Hepatic stellate cell (primary cell): Measurements from ENCODE around the gene MAN1A2.

Experiments
- DNase-seq: peaks from one replicate; pipeline ENCODE4 v3.0.0; 2011; ENCODE audit warnings: low spot score

Gene MAN1A2

DNA sequence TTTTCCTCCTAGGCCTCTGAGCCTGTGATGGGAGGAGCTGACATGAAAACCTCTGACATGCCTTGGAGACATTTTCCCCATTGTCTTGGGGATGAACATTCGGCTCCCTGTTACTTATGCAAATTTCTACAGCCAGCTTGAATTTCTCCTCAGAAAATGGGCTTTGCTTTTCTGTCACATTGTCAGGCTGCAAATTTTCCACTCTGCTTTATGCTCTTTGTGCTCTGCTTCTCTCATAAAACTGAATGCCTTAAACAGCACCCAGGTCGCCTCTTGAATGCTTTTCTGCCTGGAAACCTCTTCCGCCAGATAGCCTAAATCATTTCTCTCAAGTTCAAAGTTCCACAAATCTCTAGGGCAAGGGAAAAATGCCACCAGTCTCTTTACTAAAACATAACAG, 191.9 kb downstream of the MAN1A2 start:
- DNase-seq: no peak

- DNase-seq: no peak
Observed at GRCh38 chr1:117559985-117560384, 192.7 kb downstream of the MAN1A2 start.

DNA sequence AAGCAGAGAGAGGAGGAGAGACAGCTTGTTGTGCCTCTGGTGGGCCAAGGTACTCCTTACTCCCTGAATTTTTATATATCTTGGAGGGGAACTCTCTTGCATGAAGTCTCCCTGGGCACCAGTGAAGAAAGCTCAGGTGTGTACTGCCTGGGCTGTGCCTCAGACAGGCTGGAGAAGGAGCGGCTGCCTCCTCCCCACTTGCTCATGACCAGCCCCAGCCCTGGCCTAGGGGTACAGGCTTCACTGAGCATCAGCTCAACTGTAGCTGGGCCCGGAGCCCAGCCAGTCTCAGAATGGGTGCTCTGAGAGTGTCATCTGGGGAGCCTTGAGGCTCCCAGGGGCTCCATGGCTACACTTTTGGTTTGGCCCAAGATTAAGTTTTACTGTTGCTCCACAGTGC, 193.8 kb downstream of the MAN1A2 start:
- no peak for DNase-seq

DNA sequence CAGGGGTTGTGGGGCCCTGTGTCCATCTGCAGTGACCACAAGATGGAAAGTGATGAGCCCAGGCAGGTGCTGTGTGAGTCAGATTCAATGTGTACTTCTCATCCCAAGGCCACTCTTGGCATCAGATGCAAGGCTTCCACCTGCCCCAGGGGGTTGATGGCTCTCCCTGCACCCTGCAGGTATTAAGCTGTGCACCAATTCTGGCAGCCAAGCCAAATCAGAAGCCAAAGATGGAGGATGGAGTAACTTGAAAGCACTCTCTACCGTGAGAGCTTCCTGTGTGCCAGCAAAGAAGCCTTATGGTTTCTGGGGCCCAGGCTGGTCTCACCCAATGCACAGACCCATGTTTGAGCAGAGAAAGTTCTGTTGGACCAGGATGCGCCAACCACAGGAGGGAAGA, 194.3 kb downstream of the MAN1A2 start:
- DNase-seq: no peak

- DNase-seq: no peak
Observed at GRCh38 chr1:117562581-117563491, 195.6 kb downstream of the MAN1A2 start.

GRCh38 chr1:117563492-117563875, 196.2 kb downstream of the MAN1A2 start:
- no peak for DNase-seq

DNA sequence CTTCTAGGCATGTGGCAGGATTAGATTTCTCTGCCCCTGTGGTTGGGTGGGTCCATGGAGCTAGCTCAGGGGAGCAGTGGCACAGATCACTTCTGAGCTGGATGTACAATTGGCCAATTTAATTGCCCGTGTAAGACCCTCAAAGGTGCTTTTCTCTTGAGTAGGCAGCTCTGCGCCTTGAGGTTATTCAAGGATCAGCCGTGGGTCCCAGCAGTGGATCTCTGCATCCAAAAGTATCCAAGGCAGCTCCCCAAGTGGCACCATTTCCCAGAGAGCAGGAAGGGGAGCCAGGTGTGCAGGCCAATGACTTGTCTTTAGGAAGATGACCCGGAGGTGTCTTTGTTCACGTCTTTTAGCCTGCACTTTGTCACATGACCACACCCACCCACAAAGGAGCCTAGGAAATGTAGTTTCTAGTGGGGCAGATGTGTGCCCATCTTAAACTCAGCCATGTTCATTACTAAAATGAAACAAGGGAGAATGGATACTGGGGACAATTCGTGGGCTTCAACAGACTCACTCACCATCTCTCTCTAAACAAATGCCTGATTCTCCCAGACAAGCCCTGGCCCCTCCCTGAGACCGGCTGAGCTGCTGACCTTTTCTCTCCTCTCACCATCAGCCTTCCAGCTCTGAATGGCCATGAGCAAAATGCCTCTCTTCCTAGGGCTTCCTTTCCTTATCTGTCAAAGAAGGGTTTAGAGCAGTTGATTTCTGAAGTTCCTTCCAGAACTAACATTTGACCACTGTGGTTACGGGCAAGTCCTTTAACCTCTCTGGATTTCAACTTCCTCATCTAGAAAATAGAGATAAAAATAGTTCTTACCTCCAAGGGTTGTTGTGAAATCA, 197.2 kb downstream of the MAN1A2 start:
- no peak for DNase-seq

DNA sequence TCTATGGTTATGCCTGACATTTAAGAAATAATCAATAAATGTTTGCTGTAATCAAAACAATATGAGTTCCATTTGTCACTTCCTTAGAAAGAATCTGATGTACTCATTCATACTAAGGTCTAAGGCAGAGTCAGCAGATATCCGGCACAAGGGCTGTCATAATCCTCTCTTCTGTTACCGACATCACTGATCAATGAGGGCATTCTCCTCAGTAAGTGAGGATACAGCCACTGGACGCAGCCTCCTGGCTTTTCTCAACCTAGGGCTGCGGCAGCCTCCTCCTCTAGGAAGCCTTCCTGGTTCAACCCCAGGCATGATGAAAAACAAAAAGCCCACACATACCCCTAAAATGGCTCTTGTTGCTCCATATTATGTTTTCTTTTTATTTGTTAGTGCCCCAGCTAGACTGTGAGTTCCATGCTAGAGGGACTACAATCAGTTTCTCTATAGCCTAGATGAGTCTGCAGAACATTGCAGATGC, 197.9 kb downstream of the MAN1A2 start:
- DNase-seq: no peak

- no peak for DNase-seq
Observed at GRCh38 chr1:117565745-117566455, 198.7 kb downstream of the MAN1A2 start.

DNA sequence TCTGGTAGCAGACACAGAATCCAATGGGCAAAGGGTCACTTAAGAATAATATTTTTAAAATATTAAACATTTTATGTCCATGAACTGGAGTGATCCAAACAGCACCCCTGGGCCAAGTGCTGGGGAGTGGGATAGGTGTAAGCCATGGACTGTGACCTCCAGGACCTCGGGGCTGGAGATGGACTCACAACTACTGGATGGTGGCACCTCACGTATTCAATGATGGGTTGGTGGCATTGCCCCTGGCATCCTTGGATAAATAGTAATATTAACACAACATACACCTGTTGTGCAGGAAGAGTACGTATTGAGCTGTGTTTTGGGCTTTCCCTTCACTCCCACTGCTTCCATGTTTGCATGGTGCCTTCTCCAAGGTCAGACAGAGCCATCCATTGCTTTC, 199.3 kb downstream of the MAN1A2 start:
- DNase-seq: no peak

GRCh38 chr1:117567435-117567834, 200.2 kb downstream of the MAN1A2 start:
- no peak for DNase-seq

- peak; percentile 1 for DNase-seq
Observed at GRCh38 chr1:117567976-117568375, 200.7 kb downstream of the MAN1A2 start.

DNA sequence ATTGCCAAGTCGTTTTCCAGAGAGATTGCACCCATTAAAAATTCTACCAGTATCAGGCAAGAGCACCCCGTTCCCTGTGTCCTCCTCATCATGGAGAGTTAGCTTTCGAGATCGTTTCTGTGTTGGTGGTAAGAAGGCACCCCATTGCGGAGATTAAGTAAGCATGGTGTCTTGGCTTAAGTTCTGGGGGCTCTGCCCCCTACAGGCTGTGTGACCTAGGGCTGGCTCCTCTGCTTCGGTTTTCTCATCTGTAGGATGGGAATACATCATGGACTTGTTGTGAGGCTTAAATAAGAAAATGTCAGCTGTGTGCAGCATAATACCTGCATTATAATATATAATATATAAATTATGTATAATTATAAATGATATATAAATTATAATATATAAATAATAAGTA, 201.8 kb downstream of the MAN1A2 start:
- no peak for DNase-seq

DNA sequence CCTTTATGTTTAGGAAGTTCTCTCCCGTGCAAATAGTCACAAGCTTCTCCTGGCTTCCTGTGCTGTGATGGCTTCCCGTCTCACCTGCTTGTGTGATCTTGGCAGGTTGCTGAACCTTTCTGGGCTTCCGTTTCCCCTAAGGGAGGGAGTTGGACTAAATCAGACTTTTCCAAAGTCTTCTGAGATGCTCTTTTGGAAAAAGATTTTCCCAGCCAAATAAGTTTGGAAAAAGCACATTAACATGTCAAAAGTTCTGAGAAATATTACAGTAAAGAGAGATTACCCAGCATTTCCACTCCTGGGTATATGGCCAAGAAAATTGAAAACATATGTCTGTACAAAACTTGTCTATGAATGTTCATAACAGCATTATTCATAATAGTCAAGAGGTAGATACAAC, 202.6 kb downstream of the MAN1A2 start:
- DNase-seq: no peak

GRCh38 chr1:117570988-117571409, 203.8 kb downstream of the MAN1A2 start:
- DNase-seq: no peak

DNA sequence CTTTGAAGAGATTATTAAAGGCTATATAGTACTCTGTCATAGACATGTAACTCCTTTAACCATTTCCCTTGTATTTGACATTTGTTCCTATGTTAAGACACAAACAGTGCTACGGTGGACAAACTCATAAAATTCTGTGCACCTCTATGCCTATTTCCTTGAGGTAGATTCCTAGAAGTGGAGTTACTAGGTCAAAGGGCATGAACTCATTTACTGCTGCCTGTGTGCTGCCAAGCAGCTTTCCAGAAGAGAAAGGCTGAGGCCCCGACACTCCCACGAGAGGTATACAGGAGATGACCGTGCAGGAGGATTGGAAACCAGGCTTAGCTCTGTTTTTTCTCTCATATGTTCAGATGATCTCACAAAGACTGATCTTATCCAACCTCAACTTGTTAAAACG, 204.2 kb downstream of the MAN1A2 start:
- DNase-seq: no peak

- DNase-seq: no peak
Observed at GRCh38 chr1:117572546-117572945, 205.3 kb downstream of the MAN1A2 start.

DNA sequence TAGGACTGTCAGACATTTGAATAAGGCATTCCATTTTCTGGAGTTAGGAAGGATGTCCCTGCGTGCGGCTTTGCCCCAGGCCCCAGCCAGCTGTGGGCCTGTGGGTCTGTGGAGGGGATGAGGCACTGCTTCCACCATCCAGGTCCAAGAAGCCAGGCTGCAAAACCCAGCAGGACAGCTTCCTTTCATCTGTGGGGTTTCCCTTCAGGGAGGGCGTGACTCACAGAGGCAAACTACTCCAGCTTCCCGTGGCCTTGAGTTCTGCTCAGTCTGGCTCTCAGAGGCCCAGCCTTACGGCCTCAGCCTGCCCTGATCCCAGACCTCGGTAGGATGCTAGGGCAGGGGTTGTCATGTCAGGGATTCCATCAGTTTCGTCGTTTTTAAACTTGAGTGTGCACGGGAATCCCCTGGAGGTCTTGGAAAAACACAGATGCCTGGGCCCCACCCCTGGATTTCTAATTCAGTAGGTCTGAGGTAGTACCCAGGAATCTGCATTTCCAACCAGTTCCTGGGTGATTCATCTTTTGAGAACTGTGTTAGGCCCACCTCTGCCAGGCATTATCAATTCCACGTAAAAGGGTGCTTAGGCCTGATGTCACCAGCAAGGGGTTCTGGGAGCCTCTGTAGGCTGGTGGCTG, 206.3 kb downstream of the MAN1A2 start:
- DNase-seq: no peak

DNA sequence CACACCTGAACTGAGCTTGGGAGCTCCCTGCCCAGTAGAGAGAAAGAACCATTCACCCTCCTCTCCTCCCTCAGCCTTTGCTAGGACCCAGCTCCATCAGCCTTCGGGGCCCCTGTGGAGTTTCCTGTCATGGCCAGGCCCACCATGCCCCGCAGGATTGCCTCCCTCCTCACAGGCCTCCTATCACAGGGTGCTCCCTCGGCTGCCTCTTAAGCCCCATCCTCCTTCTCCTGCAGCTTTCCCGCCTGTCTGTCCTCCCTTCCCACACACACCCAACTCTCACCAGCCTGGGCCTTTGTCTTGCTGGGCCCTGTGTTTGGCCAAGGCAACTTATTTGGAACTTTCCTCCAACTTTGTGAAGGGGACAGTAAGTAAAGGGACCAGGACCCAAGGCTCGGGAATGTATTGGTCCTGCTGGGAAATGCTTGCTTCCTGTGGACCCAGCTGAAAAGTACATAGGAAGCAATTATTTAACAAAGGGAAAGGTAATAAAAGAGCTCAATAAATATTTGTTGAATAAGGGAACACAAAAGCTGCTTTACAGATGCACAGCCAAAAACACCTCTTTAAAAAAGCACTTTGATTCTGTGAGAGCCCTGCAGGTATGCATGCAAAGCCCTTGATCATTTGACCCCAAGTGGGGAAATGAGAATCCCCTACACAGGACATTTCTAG, 207.0 kb downstream of the MAN1A2 start:
- DNase-seq: no peak

DNA sequence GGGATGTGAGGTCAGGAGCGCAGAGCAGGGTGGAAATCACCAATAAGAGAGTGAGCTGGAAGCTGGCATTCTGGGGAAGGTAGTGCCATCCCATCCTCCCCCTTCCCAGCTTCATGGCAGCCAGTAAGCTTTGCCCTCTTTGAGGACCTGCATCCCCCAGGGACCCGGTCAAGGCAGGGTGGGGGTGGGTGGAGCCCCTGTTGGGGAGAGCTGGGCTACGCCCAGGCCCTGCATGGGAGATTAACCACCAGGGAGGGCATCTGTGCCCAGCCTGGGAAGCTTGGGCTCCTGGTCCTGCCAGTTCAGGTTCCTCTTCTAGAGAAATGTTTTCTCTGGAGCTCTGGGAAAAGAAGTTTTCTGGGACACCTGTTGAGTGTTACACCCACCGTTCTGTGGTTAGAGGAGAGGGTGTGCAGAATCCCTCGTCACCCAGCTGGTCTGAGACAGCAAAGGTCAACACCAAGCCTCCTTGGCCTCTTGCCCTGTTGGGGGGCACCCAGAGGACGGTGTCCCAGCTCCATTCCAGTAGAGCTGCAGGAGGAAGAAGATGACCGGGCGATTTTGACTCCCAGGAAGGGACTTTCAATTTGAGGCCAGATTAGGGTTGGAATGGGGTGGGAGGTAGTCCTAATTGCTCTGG, 208.5 kb downstream of the MAN1A2 start:
- DNase-seq: no peak

DNA sequence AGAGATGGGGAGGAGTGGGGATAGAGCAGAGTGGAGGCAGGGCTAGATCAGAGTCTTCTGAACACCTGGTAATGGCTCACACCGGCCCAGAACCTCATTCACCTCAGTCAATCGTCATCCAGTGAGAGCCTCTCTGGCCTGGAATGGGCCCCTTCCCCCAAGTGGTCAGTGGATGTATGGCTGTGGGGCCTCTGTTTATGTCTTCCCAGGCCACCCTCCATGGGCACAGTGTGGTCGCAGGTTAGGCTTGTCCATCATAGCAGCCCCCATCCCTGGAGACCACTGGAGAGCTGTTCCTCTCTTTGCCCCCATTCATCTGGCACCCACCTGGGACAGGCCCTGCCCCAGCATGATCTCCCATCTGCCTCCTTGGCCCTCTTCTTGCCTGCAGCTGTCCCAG, 209.0 kb downstream of the MAN1A2 start:
- DNase-seq: no peak
